Coronary artery (tissue), 2 donors: ENCODE results near the gene SETBP1.

Experiments
- DNase-seq: peaks from one replicate; pipeline ENCODE4 v3.0.0-alpha.2; 2017; ENCODE audit warnings: low spot score
- H3K27ac ChIP-seq, 2 donors: fragments of 200-600 bp; sonication (generic); one replicate each; pipeline ENCODE4 v1.5.1; 2016 to 2019
- H3K4me3 ChIP-seq: fragments of 200-600 bp; sonication (generic); 2 replicates; pipeline ENCODE4 v1.5.1; 2016; ENCODE audit warnings: mild to moderate bottlenecking, moderate library complexity
- TF ChIP-seq, protein P1 (sequence below): fragments of 200-600 bp; sonication (generic); IDR thresholded peaks from one replicate; pipeline ENCODE4 v1.5.1; 2019; ENCODE audit warnings: antibody characterized with exemption

Gene SETBP1

DNA sequence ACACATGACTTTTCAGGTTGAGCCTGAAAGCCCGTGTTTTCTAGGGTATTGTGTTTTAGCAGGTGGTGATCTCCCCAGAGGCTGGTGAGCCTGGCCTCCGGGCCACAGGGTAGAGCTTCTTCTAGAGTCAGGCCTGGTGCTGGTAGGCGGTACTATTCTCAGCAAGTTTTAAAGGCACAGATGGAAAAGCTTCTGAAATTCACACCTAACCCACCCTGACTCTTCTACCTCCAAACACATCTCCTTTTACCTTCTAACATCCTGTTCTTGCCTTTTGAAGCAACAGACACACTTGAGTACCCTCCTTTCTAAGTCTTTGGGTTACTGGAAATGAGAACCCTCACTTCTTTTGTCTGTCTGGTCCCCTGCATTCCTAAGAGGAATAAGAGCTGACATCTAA is 191.1 kb downstream of the SETBP1 start:
- H3K27ac ChIP-seq = no peak overlapping the region
- TF ChIP-seq, protein P1, sequence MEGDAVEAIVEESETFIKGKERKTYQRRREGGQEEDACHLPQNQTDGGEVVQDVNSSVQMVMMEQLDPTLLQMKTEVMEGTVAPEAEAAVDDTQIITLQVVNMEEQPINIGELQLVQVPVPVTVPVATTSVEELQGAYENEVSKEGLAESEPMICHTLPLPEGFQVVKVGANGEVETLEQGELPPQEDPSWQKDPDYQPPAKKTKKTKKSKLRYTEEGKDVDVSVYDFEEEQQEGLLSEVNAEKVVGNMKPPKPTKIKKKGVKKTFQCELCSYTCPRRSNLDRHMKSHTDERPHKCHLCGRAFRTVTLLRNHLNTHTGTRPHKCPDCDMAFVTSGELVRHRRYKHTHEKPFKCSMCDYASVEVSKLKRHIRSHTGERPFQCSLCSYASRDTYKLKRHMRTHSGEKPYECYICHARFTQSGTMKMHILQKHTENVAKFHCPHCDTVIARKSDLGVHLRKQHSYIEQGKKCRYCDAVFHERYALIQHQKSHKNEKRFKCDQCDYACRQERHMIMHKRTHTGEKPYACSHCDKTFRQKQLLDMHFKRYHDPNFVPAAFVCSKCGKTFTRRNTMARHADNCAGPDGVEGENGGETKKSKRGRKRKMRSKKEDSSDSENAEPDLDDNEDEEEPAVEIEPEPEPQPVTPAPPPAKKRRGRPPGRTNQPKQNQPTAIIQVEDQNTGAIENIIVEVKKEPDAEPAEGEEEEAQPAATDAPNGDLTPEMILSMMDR = no peak
- no peak for DNase-seq

DNA sequence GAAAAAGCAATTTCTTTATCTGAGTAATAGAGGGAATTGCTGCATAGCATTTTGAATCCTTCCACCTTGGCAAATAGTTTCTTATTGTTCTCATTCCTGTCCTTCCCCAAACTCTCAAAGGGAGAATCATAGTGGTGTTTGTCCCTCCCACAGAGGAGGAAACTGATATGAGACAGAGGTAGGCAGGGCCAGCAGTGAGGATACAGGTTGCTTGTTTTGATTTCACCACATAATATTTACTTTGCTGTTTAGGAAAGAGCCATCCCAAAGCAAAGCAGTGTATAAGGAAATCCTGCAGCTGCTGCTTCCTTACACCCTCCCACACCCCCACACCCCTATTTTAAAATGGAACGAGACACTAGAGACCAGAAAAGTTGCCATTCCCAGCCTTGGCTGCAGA is 195.3 kb downstream of the SETBP1 start:
- Histone ChIP-seq H3K27ac (no peak overlapping the region), H3K4me3 (no peak overlapping the region)
- DNase-seq = no peak
- TF ChIP-seq, protein P1 = no peak

More for the DNA sequence above, 191.1 kb downstream of the SETBP1 start:
- H3K4me3 ChIP-seq = no peak overlapping the region

DNA sequence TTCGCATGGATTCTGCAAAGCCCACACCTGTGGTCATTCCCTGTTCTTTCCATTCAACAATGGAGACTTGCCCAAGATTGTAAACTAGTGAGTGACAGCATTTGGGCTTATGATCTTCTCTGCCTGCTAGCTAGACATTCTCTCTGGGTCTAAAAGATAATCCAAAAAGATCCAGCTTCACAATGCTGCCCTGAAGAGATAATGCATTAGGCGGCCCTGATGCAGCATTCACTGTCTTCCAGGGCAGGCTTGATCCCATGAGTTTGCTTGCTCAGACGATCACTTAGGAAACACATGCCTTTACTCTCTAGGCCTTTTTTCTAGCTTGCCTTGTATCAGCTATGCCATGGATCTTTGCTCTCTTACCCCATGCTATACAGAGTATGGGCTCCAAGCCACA is 196.1 kb downstream of the SETBP1 start:
- TF ChIP-seq, protein P1 = no peak
- DNase-seq = no peak
- Histone ChIP-seq H3K4me3 (no peak overlapping the region), H3K27ac (no peak overlapping the region)

DNA sequence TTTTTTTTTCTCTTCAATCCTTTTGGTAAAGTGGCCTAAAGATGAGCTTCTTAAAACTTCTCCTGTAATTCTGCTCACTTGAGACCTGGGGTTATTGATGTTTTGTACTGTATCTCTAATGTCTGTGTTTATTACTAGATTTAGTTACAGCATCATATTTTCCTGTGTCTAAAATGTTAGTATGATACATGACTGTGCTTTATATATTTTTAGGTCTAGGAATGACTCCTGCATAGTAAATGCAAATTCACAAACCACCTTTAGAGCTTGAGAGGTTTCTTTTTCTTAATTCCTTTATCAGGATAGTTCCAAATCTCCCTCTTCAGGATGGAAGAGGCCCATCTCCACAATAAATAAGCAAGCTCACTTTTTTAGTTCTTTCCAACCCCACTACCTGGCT is 197.6 kb downstream of the SETBP1 start:
- no peak for DNase-seq
- TF ChIP-seq, protein P1 = no peak
- Histone ChIP-seq H3K27ac (no peak overlapping the region), H3K4me3 (no peak overlapping the region)

DNA sequence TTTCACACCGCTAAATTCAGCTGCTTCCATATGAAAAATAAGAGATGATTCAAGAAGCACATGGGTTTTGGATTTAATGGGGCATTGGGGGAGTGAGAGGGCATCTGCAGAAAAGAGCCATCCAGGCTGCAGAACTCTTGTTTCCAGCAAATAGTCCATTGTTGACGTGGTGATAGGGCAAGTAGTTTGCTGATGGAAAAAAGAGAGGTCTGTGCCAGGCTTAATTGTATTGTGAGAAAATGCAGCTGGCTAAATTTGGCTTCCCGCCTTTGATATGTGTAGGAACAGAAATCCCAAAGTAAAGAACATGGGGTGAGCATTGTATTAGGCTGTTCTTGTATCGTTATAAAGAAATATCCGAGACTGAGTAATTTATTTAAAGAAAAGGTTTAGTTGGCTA is 199.5 kb downstream of the SETBP1 start:
- no peak for DNase-seq
- no peak overlapping the region for H3K4me3 ChIP-seq
- TF ChIP-seq, protein P1 = no peak

DNA sequence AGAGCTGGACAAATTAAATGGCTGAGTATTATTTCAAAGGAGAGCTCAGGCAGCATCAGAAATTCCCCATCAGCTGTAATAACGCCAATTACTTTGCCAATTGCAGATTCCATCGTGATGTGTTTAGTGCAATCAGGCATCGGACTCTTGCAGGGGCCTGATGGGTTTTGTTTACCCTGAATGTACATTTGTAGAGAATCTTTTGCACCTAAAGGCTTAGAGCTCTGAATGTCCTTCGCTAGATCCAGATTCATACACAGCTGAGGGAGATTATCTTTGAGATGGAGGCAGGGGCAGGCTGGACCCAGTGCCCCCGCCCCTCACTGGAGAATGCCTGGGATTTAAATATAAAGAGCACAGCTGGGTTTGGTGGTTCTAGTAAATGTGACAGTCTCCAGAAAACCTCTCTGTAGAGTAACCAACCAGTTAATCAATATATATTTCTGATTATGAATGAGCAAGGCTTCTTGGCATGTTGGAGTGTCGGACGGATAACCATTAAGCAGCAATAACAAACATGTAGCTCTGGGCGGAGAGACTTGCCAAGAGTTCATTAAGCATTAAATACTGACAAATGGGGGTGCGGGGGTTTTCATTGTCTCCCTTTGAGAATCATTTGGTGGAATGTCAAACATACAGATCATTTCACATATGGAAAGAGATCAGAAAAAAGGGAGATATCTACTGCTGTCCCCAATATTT is 200.9 kb downstream of the SETBP1 start:
- TF ChIP-seq, protein P1 = no peak
- no peak overlapping the region for H3K4me3 ChIP-seq
- no peak for DNase-seq
- no peak overlapping the region for H3K27ac ChIP-seq

More for the DNA sequence above, 199.5 kb downstream of the SETBP1 start:
- no peak overlapping the region for H3K27ac ChIP-seq

DNA sequence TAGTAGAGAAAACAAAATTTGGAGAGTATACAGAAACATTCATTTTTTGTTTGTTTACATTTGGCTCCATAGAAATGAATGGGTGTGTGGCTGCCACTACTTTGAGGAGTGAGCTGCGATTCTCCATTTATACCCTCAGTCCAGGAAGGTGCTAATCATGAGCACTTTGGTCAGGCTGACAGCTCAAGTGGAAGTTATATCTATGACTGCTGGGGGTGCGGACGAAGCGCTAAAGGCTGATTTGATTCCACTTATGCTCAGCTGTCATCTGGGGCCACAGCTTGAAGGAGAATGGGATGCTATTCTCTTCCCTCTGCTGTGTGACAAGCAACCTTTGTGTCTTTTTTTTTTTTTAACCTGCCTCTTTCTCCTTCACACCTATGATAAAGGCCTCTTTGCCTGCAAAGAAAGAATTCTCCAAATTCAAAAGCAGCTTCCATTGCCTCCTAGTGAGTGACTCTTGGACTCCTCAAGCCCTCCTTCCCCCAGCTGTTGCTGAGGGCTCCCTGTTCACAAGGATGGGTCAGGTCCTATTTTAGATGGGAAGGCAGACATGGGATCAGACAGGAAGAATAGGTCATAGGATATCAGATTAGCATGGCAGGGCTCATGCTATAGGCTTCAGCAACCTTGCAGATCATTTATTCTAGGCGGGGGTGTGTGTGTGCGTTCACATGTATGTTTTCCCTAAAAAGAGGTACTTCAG is 201.6 kb downstream of the SETBP1 start:
- TF ChIP-seq, protein P1 = no peak
- DNase-seq = no peak
- Histone ChIP-seq H3K4me3 (no peak overlapping the region), H3K27ac (no peak overlapping the region)
